ENCODE data around the gene NOP14.

NOP14 gene

DNA sequence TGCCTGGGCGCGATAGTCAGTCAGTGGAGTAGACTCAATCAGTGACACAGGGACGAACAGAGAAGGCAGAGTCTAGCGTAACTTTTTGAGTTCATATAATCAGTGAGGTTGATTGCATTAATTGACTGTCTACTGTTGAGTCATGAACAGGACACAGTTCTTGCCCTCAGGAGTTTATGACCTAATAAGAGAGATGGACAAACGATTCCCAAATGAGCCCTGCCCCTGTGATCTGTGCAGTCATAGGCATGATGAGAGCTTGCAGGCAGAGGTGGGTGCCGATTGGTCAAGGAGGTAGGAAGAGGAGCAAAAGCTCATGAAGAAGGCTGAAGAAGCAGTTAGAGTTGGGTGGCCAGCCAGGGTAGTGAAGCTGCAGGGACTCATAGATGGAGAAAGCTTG, 62.5 kb downstream of the NOP14 start:
- no peak overlapping the region for H3K27ac ChIP-seq (ENCODE audit: low read depth, low read length)
- no peak for TF ChIP-seq EZH2phosphoT487 (IDR thresholded peaks at IDR 0.05; ENCODE audit: borderline replicate concordance, low read length)
- TF ChIP-seq, protein P1, sequence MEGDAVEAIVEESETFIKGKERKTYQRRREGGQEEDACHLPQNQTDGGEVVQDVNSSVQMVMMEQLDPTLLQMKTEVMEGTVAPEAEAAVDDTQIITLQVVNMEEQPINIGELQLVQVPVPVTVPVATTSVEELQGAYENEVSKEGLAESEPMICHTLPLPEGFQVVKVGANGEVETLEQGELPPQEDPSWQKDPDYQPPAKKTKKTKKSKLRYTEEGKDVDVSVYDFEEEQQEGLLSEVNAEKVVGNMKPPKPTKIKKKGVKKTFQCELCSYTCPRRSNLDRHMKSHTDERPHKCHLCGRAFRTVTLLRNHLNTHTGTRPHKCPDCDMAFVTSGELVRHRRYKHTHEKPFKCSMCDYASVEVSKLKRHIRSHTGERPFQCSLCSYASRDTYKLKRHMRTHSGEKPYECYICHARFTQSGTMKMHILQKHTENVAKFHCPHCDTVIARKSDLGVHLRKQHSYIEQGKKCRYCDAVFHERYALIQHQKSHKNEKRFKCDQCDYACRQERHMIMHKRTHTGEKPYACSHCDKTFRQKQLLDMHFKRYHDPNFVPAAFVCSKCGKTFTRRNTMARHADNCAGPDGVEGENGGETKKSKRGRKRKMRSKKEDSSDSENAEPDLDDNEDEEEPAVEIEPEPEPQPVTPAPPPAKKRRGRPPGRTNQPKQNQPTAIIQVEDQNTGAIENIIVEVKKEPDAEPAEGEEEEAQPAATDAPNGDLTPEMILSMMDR (IDR thresholded peaks at IDR 0.05; ENCODE audit: low read depth, low read length, poor library complexity, severe bottlenecking): no peak
- H3K9me2 ChIP-seq (replicated peaks; ENCODE audit: control insufficient read depth, low read length): no peaks in the 10 kb centered on the region
- no peaks in the 10 kb centered on the region for H3K79me2 ChIP-seq (ENCODE audit: control insufficient read depth, low read length)
- no peak overlapping the region for H3K4me2 ChIP-seq (ENCODE audit: low read length)
- H3K36me3 ChIP-seq (ENCODE audit: control insufficient read depth, low read length): peaks cover 44% of the 10 kb centered on the region
- no peaks in the 10 kb centered on the region for H3K9me3 ChIP-seq (ENCODE audit: control insufficient read depth, insufficient read depth, low read length)
- no peaks in the 10 kb centered on the region for H3K4me1 ChIP-seq (ENCODE audit: control insufficient read depth, low read length)
- H3K27me3 ChIP-seq (ENCODE audit: control insufficient read depth, low read length): no peaks in the 10 kb centered on the region
- H3K4me3 ChIP-seq (ENCODE audit: low read length): no peak overlapping the region
- H3F3A ChIP-seq (ENCODE audit: control insufficient read depth, insufficient read depth): no peaks in the 10 kb centered on the region
- H4K20me1 ChIP-seq (ENCODE audit: control insufficient read depth, insufficient read depth, low read depth, low read length): 0 out of 2 replicates have a peak, but pooled peaks cover 4% of the 10 kb centered on the region

DNA sequence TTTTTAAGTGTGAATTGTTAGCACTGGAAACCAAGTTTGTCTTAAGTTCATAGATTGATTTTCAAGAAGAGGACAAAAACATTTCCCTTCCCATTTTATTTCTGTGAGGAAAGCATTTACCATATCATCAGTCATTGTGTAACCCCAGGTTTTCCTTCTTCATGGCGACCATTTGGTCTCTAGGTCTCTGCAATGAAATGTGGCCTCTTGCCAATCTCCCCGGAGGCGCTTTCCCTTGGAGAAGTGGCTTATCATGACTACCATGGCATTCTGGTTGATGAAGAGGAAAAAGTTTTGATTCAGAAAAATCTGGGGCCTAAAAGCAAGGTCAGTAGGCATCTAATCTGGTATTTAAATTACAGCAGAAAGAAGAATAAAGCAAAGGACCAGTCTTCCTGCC, 65.2 kb downstream of the NOP14 start:
- H3F3A ChIP-seq (ENCODE audit: control insufficient read depth, insufficient read depth): no peaks in the 10 kb centered on the region
- H3K79me2 ChIP-seq (ENCODE audit: control insufficient read depth, low read length): no peaks in the 10 kb centered on the region
- no peaks in the 10 kb centered on the region for H3K4me1 ChIP-seq (ENCODE audit: control insufficient read depth, low read length)
- no peaks in the 10 kb centered on the region for H3K9me3 ChIP-seq (ENCODE audit: control insufficient read depth, insufficient read depth, low read length)
- no peaks in the 10 kb centered on the region for H3K27me3 ChIP-seq (ENCODE audit: control insufficient read depth, low read length)
- H3K36me3 ChIP-seq (ENCODE audit: control insufficient read depth, low read length): peaks cover 28% of the 10 kb centered on the region
- no peak overlapping the region for H3K4me2 ChIP-seq (ENCODE audit: low read length)
- H3K27ac ChIP-seq (ENCODE audit: low read depth, low read length): no peak overlapping the region
- H4K20me1 ChIP-seq (ENCODE audit: control insufficient read depth, insufficient read depth, low read depth, low read length): no peaks in the 10 kb centered on the region
- H3K4me3 ChIP-seq (ENCODE audit: low read length): no peak overlapping the region
- TF ChIP-seq, protein P1 (IDR thresholded peaks at IDR 0.05; ENCODE audit: low read depth, low read length, poor library complexity, severe bottlenecking): no peak
- TF ChIP-seq EZH2phosphoT487 (IDR thresholded peaks at IDR 0.05; ENCODE audit: borderline replicate concordance, low read length): no peak
- no peaks in the 10 kb centered on the region for H3K9me2 ChIP-seq (replicated peaks; ENCODE audit: control insufficient read depth, low read length)

DNA sequence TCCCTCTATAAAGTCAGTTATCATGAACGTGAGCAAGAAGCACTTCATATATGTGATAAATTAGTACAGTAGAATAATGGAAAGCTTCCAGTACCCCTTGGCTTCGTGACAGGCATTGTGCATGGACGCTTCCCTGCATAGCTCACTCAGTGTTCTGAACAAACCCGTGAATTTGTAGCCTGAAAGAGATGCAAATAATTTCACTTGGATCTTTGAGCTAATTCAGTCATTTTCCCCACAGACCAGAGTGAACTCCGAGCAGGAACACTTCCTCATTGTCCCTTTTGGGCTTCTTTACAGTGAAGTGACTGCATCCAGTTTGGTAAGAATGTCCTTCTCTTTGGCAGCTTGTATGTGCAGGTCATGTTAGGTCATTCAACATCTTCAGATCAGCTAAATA, 69.4 kb downstream of the NOP14 start:
- Histone ChIP-seq H4K20me1 (ENCODE audit: control insufficient read depth, insufficient read depth, low read depth, low read length) (no peaks in the 10 kb centered on the region), H3K36me3 (ENCODE audit: control insufficient read depth, low read length) (peaks cover 14% of the 10 kb centered on the region), H3K79me2 (ENCODE audit: control insufficient read depth, low read length) (no peaks in the 10 kb centered on the region), H3K27me3 (ENCODE audit: control insufficient read depth, low read length) (no peaks in the 10 kb centered on the region), H3K4me2 (ENCODE audit: low read length) (no peak overlapping the region), H3K4me1 (ENCODE audit: control insufficient read depth, low read length) (no peaks in the 10 kb centered on the region), H3K4me3 (ENCODE audit: low read length) (no peak overlapping the region), H3K9me2 (replicated peaks; ENCODE audit: control insufficient read depth, low read length) (no peaks in the 10 kb centered on the region), H3K9me3 (ENCODE audit: control insufficient read depth, insufficient read depth, low read length) (no peaks in the 10 kb centered on the region), H3F3A (ENCODE audit: control insufficient read depth, insufficient read depth) (no peaks in the 10 kb centered on the region), H3K27ac (ENCODE audit: low read depth, low read length) (no peak overlapping the region)
- TF ChIP-seq EZH2phosphoT487 (IDR thresholded peaks at IDR 0.05; ENCODE audit: borderline replicate concordance, low read length): no peak
- TF ChIP-seq, protein P1 (IDR thresholded peaks at IDR 0.05; ENCODE audit: low read depth, low read length, poor library complexity, severe bottlenecking): no peak

DNA sequence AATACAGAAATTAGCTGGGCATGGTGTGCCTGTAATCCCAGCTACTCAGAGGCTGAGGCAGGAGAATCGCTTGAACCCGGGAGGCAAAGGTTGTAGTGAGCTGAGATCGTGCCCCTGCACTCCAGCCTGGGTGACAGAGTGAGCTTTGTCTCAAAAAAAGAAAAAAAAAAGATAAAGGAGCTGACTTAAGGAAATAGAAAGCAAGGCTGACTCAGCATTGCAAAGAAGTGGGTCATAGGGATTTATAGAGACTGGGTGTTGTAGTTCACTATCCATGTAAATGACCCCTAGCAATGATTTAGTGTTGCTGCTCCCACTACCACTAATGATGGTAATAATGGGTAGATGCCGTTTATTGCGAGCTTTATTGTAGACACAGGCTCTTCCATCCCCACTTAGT, 71.9 kb downstream of the NOP14 start:
- Histone ChIP-seq H3K4me1 (ENCODE audit: control insufficient read depth, low read length) (no peaks in the 10 kb centered on the region), H3K27ac (ENCODE audit: low read depth, low read length) (no peak overlapping the region), H3K4me3 (ENCODE audit: low read length) (no peak overlapping the region), H3K79me2 (ENCODE audit: control insufficient read depth, low read length) (no peaks in the 10 kb centered on the region), H3K36me3 (ENCODE audit: control insufficient read depth, low read length) (peaks cover 9% of the 10 kb centered on the region), H3F3A (ENCODE audit: control insufficient read depth, insufficient read depth) (no peaks in the 10 kb centered on the region), H3K27me3 (ENCODE audit: control insufficient read depth, low read length) (no peaks in the 10 kb centered on the region), H3K9me3 (ENCODE audit: control insufficient read depth, insufficient read depth, low read length) (no peaks in the 10 kb centered on the region), H4K20me1 (ENCODE audit: control insufficient read depth, insufficient read depth, low read depth, low read length) (no peaks in the 10 kb centered on the region), H3K4me2 (ENCODE audit: low read length) (no peak overlapping the region), H3K9me2 (replicated peaks; ENCODE audit: control insufficient read depth, low read length) (no peaks in the 10 kb centered on the region)
- TF ChIP-seq EZH2phosphoT487 (IDR thresholded peaks at IDR 0.05; ENCODE audit: borderline replicate concordance, low read length): no peak
- TF ChIP-seq, protein P1 (IDR thresholded peaks at IDR 0.05; ENCODE audit: low read depth, low read length, poor library complexity, severe bottlenecking): no peak
